ENCODE results near the gene MAP4K3.
"Not testable (repeated sequence)": the region's sequence is repeated elsewhere in the genome, so short reads cannot be mapped to it uniquely, and the experiment has no call there.

Gene MAP4K3

GRCh38 chr2:39246382-39246980 lies 190.6 kb downstream of the MAP4K3 start:
- no peak for TF ChIP-seq CTCF (IDR thresholded peaks at IDR 0.05; ENCODE audit: extremely low read depth, missing control alignments)
- no peak for DNase-seq (ENCODE audit: low spot score)

GRCh38 chr2:39244963-39245625 lies 192.0 kb downstream of the MAP4K3 start:
- DNase-seq (ENCODE audit: low spot score), result not testable (repeated sequence)

- not testable (repeated sequence) for DNase-seq (ENCODE audit: low spot score)
Observed at GRCh38 chr2:39244241-39244862, 192.7 kb downstream of the MAP4K3 start.

GRCh38 chr2:39243469-39244123 lies 193.5 kb downstream of the MAP4K3 start, which contains the start of gene CDKL4:
CDKL4 (minus strand) TSS chr2:39243970.
- no peak for TF ChIP-seq CTCF (IDR thresholded peaks at IDR 0.05; ENCODE audit: extremely low read depth, missing control alignments)
- DNase-seq (ENCODE audit: low spot score), result peak; percentile 42

GRCh38 chr2:39241588-39241987 lies 195.5 kb downstream of the MAP4K3 start:
- DNase-seq (ENCODE audit: low spot score), result no peak
- TF ChIP-seq CTCF (IDR thresholded peaks at IDR 0.05; ENCODE audit: extremely low read depth, missing control alignments), result no peak

- TF ChIP-seq CTCF (IDR thresholded peaks at IDR 0.05; ENCODE audit: extremely low read depth, missing control alignments), result no peak
- DNase-seq (ENCODE audit: low spot score), result no peak
Observed at GRCh38 chr2:39240758-39241157, 196.3 kb downstream of the MAP4K3 start.

GRCh38 chr2:39234754-39235153 lies 202.3 kb downstream of the MAP4K3 start:
- DNase-seq (ENCODE audit: low spot score), result no peak
- TF ChIP-seq CTCF (IDR thresholded peaks at IDR 0.05; ENCODE audit: extremely low read depth, missing control alignments), result no peak

- DNase-seq (ENCODE audit: low spot score), result no peak
- no peak for TF ChIP-seq CTCF (IDR thresholded peaks at IDR 0.05; ENCODE audit: extremely low read depth, missing control alignments)
Observed at GRCh38 chr2:39232141-39232540, 204.9 kb downstream of the MAP4K3 start.

Measured in GM20000 (cell line).